Breast epithelium (tissue), 4 donors: Measurements from ENCODE around the gene NRN1L. TPM values are rescaled to one million over a fixed set of nuclear protein-coding genes. Genes with fewer than 3 reads are reported as not detected.
"Not testable (repeated sequence)": the region's sequence is repeated elsewhere in the genome, so short reads cannot be mapped to it uniquely, and the experiment has no call there.

Source experiments
- DNase-seq, 2 donors: peaks; one replicate each; pipeline ENCODE4 v3.0.0-alpha.2; 2019; ENCODE audit warnings: low spot score in 2 of 2
- H3K27ac ChIP-seq, 2 donors: fragments of 200-600 bp; sonication (generic) in 1 of 2; one replicate each; pipeline ENCODE4 v1.5.1; 2016 to 2019; ENCODE audit warnings: mild to moderate bottlenecking in 1 of 2
- H3K27me3 ChIP-seq, 2 donors: fragments of 200-600 bp; sonication (generic) in 1 of 2; one replicate each; pipeline versions ENCODE4 v1.5.1 to v1.6.0; 2017 to 2019; ENCODE audit warnings: control low read depth in 1 of 2, mild to moderate bottlenecking in 1 of 2
- H3K36me3 ChIP-seq: fragments of 200-600 bp; one replicate; pipeline ENCODE4 v1.5.1; 2019
- H3K4me1 ChIP-seq, 2 donors: fragments of 200-600 bp; sonication (generic); one replicate each; pipeline ENCODE4 v1.5.1; 2016 to 2019; ENCODE audit warnings: control low read depth in 1 of 2
- H3K4me3 ChIP-seq, 3 donors: fragments of 200-600 bp; sonication (generic); 1 replicate in 2 of 3; 2 replicates in 1 of 3; pipeline ENCODE4 v1.5.1; 2016 to 2019; ENCODE audit warnings: mild to moderate bottlenecking in 3 of 3, moderate library complexity in 2 of 3
- H3K9me3 ChIP-seq, 2 donors: fragments of 200-600 bp; sonication (generic) in 1 of 2; one replicate each; pipeline ENCODE4 v1.5.1; 2016 to 2019; ENCODE audit warnings: control low read depth in 1 of 2
- CTCF ChIP-seq, 3 donors: fragments of 450-650 bp; IDR thresholded peaks; one replicate each; pipeline ENCODE4 v1.5.1; 2016 to 2017; ENCODE audit warnings: antibody characterized with exemption in 3 of 3, mild to moderate bottlenecking in 3 of 3, moderate library complexity in 3 of 3
- POLR2A ChIP-seq: fragments of 450-650 bp; IDR thresholded peaks from one replicate; pipeline ENCODE4 v1.6.1; 2016; ENCODE audit warnings: antibody characterized with exemption, mild to moderate bottlenecking, moderate library complexity
- POLR2AphosphoS5 ChIP-seq, 3 donors: sonication (generic); formaldehyde crosslinking; IDR thresholded peaks; one replicate each; pipeline ENCODE4 v1.6.1; 2017; ENCODE audit warnings: antibody characterized with exemption in 3 of 3
- intact Hi-C: fragments of 100-400 bp; cut with DNase I; formaldehyde crosslinking; loops from one replicate; pipeline ENCODE4 v1.15.1; 2023; ENCODE audit warnings: low total_unique reads
- total RNA-seq, 3 donors: library from RNA; depleted of rRNA; stranded (reverse); fragments of >200 nt; gene quantifications; one replicate each; pipeline ENCODE4 v1.1.0, GENCODE V29; 2016

The NRN1L gene
- total RNA-seq, 3 donors from 2014 or later: 1.3 to 1.4 TPM; not detected in 1

- H3K36me3 ChIP-seq: no peaks in the 10 kb centered on the region
- H3K4me3 ChIP-seq: no peak overlapping the region
- intact Hi-C loops: no loop called here
- H3K27ac ChIP-seq: no peak overlapping the region
- DNase-seq: no peak
- no peaks in the 10 kb centered on the region for H3K27me3 ChIP-seq
- TF ChIP-seq POLR2A: no peak
- no peak for TF ChIP-seq CTCF (IDR thresholded peaks at IDR 0.05)
- TF ChIP-seq POLR2AphosphoS5 (IDR thresholded peaks at IDR 0.05): no peak
- H3K9me3 ChIP-seq: no peaks in the 10 kb centered on the region
- H3K4me1 ChIP-seq: no peaks in the 10 kb centered on the region
These were observed 25.5 kb downstream of the NRN1L start for GRCh38 chr16:67910158-67910557.

- Histone ChIP-seq H3K4me3 (no peak overlapping the region), H3K27me3 (no peaks in the 10 kb centered on the region), H3K9me3 (no peaks in the 10 kb centered on the region), H3K36me3 (no peaks in the 10 kb centered on the region), H3K4me1 (no peaks in the 10 kb centered on the region), H3K27ac (no peak overlapping the region)
- TF ChIP-seq POLR2AphosphoS5 (IDR thresholded peaks at IDR 0.05) (no peak), CTCF (IDR thresholded peaks at IDR 0.05) (no peak)
- DNase-seq: no peak
- intact Hi-C loops: no loop called here
These were observed 30.2 kb downstream of the NRN1L start for GRCh38 chr16:67914758-67915495.

- DNase-seq, H3K4me1 ChIP-seq, H3K9me3 ChIP-seq, intact Hi-C loops, H3K27me3 ChIP-seq, H3K4me3 ChIP-seq, H3K36me3 ChIP-seq, H3K27ac ChIP-seq: not testable (repeated sequence)
These were observed 30.7 kb downstream of the NRN1L start for GRCh38 chr16:67915496-67915769.

- no peak for DNase-seq
- H3K27ac ChIP-seq: no peak overlapping the region
These were observed 31.4 kb downstream of the NRN1L start for GRCh38 chr16:67915831-67916723.

GRCh38 chr16:67917140-67917851 lies 32.6 kb downstream of the NRN1L start:
- Histone ChIP-seq H3K9me3 (no peaks in the 10 kb centered on the region), H3K4me1 (no peaks in the 10 kb centered on the region), H3K36me3 (no peaks in the 10 kb centered on the region), H3K27me3 (no peaks in the 10 kb centered on the region), H3K4me3 (no peak overlapping the region), H3K27ac (peak overlapping the region in 1 of 2 donors; percentile 4)
- DNase-seq: no peak
- intact Hi-C loops: no loop called here
- no peak for TF ChIP-seq POLR2AphosphoS5 (IDR thresholded peaks at IDR 0.05)
- no peak for TF ChIP-seq CTCF (IDR thresholded peaks at IDR 0.05)
- no peak for TF ChIP-seq POLR2A

More at GRCh38 chr16:67915831-67916723, 31.4 kb downstream of the NRN1L start:
- intact Hi-C loops: no loop called here
- H3K9me3 ChIP-seq: no peaks in the 10 kb centered on the region
- no peaks in the 10 kb centered on the region for H3K4me1 ChIP-seq
- no peak overlapping the region for H3K4me3 ChIP-seq
- H3K27me3 ChIP-seq: no peaks in the 10 kb centered on the region
- H3K36me3 ChIP-seq: no peaks in the 10 kb centered on the region
- TF ChIP-seq CTCF (IDR thresholded peaks at IDR 0.05) (no peak), POLR2AphosphoS5 (IDR thresholded peaks at IDR 0.05) (no peak), POLR2A (no peak)
